Measurements from ENCODE around the gene SFMBT2.
"Not testable (repeated sequence)": the region's sequence is repeated elsewhere in the genome, so short reads cannot be mapped to it uniquely, and the experiment has no call there.

Gene SFMBT2

DNA sequence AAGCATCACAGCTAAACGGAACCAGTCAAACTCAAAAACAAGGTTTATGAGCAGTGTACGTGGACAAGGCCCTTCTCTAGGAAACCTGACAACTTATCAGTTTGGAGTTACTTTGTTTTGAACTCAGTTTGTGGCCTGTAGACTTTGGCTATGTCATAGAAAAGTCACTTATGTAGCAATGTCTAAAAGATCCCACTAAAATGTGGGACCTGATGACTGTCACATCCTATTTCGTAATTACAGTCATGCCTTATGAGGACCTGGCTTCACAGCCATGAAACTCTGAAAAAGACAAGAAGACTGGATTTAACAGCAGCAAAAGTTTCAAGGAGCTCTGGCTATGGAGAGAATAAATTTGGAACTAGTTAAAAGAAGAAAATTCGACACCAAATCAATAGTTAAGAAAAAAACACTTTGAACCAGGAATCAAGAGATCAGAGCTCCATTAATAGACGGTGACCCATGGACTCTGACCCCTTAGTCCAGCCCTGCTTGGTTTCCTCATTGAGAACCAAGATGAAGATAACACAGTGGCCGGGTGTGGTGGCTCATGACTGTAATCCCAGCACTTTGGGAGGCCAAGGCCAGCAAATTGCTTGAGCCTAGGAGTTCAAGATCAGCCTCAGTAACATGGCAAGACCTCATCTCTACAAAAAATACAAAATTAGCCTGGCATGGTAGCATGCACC is 204.3 kb downstream of the SFMBT2 start:
- no peak for DNase-seq

GRCh38 chr10:7205656-7206055 is 205.2 kb downstream of the SFMBT2 start:
- DNase-seq, result no peak

- no peak for DNase-seq
Measured at GRCh38 chr10:7202793-7203355, 208.0 kb downstream of the SFMBT2 start.

GRCh38 chr10:7199152-7199760 is 211.6 kb downstream of the SFMBT2 start:
- no peak for DNase-seq

DNA sequence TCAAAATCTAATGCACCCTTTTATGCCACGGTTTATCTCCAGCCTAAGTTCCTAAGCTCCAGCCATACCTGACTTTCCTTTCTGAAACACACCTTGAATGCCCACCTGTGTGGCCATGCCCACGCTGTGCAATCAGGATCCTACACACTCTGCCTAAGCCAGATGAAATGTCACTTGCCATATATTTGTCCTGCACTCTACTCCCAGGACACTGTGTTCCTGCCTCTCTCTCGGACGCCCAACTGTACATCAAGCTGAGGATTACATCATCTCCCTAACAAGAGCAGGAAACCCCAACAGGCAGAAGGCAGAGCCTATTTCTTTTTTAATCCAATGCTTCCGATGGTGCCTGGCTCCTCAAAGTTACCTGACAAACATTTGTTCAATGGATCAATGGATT is 214.6 kb downstream of the SFMBT2 start:
- DNase-seq, result no peak

DNA sequence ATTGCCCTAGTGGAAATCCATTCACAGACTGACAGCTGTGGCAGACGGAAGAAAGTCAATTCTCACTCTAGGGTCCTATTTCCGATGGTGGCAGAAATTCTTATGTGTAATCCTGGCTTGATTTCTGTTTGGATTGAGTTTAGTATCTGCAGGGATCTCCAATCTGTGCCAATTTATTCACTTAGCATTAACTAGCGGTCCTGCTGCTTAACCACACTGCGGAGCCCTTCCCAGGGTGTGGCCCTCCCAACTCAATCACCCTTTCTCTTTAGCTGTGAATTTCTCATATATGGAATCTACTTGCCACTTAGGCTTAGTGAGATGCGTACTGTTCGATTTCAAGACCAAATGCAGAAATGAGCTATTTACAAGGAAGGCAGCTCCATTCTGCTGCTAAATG is 215.7 kb downstream of the SFMBT2 start:
- no peak for DNase-seq

DNA sequence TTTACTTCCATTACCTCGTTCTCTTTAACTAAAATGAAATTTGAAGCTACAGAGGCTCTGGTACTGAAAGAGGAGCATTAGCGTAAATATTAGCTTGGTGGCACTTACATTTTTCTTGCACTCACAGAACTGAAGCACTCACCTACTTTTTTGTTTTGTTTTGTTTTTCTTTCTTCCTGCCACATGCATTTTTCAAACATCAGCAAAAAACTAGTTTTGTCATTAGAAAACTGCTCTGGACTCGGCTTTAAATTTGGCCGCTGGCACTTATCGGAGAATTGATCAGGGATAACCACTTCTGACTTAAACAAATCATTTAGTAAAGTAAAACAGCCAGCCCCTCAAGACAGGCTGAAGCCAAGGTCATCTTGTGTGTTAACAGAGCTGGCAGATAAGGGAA is 216.3 kb downstream of the SFMBT2 start:
- no peak for DNase-seq

DNA sequence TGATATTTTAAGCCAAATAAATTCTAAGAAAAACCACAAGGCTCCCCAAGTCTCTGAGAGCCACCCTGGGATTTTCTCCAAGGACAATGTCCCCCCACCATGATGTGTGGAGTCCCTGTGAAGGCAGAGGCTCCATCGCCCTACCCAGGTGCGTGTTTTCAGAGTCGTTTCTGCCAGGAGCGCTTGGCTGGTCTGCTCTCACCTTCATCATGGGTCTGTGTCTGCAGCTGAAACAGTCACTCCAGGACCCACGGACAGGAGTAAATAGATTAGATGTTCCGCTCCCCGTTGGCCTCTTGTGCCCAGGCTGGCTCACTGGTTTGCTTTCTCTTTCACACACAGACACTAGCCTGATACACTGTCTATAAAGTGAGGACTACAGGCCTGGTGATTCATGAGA is 217.5 kb downstream of the SFMBT2 start:
- DNase-seq, result no peak

GRCh38 chr10:7192831-7193361 is 217.9 kb downstream of the SFMBT2 start:
- no peak for DNase-seq

DNA sequence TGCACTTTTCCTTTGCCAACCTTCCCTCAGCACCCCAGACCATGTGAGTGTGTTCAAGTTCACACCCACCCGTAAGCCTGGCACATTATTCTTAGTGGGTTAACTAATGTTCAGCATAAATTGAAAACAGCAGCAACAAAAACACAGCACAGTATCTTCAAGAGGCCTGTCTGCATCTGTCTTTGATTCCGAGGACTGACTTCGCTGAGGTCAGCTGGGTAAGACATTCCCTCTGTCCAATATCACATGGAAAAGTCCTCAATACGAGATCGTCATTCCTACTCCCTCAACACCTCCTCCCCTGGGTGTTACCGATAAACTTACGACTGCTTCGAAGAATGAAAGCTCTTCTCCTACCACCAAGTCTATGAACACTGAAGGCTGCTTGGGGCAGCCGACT is 218.8 kb downstream of the SFMBT2 start:
- DNase-seq, result no peak

- not testable (repeated sequence) for DNase-seq
Measured at GRCh38 chr10:7190772-7191171, 220.1 kb downstream of the SFMBT2 start.

- no peak for DNase-seq
Measured at GRCh38 chr10:7189909-7190308, 220.9 kb downstream of the SFMBT2 start.

- DNase-seq, result no peak
Measured at GRCh38 chr10:7188456-7189050, 222.3 kb downstream of the SFMBT2 start.

DNA sequence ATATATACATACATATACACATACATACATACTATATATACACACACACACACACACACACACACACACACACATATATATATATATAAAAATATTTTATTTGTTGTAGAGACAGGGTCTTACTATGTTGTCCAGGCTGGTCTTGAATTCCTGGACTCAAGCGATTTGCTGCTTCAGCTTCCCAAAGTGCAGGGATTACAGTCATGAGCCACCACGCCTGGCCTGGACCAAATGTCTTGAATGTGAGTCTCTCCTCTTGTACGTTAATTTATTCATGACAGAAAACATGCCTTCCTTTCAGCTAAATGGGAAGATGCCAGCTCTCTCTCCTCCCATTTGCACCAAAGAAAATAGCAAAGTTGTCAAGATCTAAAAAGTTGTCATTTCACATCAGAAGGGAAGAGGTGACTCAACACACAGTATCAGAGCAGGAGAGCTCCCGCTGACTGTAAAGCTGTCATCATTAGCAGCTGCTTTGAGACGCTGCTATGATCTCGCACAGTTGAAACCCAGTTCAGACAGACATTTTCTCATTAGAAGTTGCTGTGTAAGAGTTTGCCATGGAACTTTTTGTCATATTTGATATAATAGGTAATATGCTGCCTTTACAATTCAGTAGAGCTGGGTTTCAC is 224.3 kb downstream of the SFMBT2 start:
- DNase-seq, result no peak

DNA sequence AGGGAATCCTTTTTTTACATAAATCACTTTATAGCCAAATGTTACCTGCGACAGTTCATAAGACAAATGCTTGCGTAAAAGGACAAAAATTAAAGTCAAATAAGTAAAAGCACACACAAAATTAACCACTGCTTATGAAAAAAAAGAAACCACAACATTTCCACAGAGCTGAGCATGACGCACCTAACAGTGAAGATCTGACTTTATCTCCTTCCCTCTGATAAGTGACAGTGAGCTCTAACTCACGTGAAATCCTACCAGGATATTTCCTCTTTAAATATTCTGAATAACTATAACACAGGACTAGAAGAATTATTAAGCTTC is 225.5 kb downstream of the SFMBT2 start:
- no peak for DNase-seq

GRCh38 chr10:7184660-7185366 is 226.0 kb downstream of the SFMBT2 start:
- no peak for DNase-seq

DNA sequence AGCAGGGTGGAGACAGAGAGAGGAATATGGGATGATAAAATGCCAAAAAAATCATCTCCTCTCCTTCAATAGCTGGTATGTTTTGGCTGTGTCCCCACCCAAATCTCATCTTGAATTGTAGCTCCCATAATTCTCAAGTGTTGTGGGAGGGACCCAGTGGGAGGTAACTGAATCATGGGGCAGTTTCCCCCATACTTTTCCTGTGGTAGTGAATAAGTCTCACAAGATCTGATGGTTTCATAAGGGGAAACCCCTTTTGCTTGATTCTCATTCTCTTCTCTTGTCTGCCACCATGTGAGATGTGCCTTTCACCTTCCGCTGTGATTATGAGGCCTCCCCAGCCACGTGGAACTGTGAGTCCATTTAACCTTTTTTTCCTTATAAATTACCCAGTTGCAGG is 226.7 kb downstream of the SFMBT2 start:
- not testable (repeated sequence) for DNase-seq

DNA sequence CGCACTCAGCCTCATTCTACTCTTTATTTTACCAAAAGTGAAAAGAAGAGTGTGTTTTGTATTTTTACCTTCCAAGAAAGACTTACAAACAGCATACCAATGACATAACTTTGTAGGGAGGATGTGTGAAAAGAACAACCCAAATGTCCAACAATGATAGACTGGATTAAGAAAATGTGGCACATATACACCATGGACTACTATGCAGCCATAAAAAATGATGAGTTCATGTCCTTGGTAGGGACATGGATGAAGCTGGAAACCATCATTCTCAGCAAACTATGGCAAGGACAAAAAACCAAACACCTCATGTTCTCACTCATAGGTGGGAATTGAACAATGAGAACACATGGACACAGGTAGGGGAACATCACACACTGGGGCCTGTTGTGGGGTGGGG is 228.5 kb downstream of the SFMBT2 start:
- not testable (repeated sequence) for DNase-seq

DNA sequence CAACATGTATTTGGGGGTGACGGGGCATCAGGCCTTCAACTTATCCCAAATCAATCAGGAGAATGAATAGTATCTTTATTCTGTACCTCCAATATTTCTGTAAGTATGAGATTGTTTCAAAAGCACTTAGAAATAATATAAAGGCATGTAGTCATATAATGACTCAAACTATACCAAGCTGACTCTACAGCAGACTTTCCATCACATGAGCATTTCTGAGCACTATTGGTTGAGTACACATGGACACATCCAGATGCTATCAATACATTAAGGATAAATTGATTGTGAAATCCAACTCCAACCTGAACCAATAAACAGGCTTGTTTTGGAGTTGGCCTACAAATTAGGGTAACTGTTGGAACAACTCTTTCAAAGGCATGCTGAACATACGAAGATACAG is 229.4 kb downstream of the SFMBT2 start:
- DNase-seq, result no peak

DNA sequence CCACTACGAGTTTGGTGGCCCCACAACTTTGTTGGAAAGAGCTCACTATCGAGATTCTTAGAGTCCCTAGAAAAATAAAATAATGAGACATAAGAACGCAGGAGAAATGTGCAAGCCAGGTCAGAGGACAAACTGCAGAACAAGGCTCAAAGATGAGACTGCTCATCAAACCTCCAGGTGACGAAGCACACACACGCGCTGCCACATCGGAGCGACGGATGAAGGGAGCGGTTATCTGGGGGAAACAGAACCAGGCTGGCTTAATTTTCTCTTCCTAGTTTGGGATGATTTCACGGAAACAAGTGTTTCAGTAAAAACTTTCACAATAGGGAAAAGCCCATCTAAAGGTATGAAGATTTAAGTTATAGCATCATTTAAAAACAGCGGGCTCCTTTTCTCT is 231.3 kb downstream of the SFMBT2 start:
- no peak for DNase-seq

DNA sequence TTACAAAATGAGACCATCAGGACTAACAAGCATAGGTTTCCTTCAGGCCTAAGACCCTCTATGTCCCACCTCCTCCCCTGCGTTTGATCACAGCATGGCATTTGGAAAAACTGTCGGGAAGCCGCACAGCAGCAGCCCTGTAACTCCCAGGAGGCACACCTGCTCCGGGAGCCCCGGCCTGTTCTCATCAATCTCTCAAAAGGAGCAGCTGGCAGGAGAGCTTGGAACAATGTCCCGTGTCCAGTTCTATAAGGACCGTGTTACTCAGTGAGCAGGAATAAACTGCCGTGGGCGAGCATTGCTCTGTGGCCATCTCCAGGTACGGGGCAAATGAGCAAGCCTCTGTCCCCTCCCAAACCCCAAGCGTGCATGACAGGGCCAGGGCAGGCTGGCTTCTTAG is 236.9 kb downstream of the SFMBT2 start:
- DNase-seq, result no peak

GRCh38 chr10:7171825-7172224 is 239.0 kb downstream of the SFMBT2 start:
- no peak for DNase-seq
